HG03064 (cell line): ENCODE results near the gene RPH3AL.

Experiments
- ATAC-seq: cut with Tn5 transposase; IDR thresholded peaks from one replicate; pipeline ENCODE4 v1.9.1; 2021; ENCODE audit warnings: low read depth; ENCODE audit not compliant: unreplicated experiment

RPH3AL gene

GRCh38 chr17:269616-270514, 82.7 kb downstream of the RPH3AL start:
- no peak for ATAC-seq

DNA sequence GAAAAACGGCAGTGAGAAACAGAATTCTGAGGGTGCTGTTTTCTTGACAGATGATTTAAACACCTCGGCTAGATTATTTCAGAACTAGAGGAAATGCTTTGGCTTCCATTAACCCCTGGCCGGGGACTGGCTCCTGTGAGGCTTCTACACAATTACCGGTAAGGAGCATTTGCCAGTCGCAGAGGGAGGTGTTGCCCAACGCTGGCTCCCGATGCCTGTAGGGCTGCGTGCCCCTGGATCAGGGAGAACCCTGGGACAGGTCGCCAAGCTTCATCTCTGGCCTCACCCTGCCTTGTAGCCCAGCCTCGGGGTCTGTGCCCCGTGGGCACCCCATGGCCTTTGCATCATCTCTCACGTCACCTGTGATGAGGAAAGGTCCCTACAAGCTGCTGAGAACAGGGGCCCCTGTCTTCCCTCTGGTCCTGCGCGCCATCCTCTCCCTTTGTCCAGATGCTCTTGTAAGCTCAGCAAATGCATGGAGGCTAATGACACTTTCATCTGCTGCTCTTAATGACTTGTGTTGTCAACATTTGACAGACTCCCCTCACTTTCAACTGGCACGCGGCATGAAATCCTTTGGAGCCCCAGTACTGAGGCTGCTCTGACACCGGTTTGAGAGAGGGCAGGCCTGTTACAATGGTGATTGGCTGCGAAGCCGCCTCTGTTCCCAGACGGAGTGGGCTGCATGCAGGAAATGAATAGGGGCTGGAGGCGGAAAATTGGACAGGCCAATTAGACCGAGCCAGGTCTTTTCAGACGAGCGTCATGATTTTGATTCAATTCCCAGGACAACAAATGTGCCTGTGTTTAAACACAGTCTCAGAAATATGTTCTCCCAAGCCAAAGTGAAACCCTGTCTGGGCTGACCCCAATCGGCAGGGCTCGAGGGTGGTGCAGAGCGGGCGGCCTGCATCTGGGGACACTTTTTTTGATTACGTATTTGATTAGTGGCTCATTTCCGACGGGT, 85.6 kb downstream of the RPH3AL start:
- no peak for ATAC-seq

GRCh38 chr17:266219-266618, 86.4 kb downstream of the RPH3AL start:
- ATAC-seq: no peak

- no peak for ATAC-seq
Measured at GRCh38 chr17:265718-266117, 86.9 kb downstream of the RPH3AL start.

- ATAC-seq: no peak
Measured at GRCh38 chr17:263773-264172, 88.8 kb downstream of the RPH3AL start.

DNA sequence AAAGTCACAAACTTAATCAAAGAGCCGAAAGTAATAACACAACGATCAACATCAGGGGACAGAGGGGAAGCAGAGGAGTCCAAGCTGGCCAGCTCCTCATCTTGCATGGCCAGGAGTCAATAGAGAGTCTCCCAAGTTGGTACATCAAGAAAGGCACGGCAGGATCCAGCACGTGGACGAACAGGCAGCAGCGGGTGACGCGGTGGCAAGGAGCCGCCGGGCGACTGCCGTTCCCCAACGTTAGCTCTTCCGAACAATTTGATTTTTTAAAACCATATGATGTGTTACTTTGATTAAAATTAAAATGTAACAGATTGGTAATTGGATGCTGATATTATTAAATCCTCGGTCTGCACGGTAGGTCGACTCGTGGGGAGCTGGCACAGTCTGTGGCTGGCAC, 89.3 kb downstream of the RPH3AL start:
- no peak for ATAC-seq

DNA sequence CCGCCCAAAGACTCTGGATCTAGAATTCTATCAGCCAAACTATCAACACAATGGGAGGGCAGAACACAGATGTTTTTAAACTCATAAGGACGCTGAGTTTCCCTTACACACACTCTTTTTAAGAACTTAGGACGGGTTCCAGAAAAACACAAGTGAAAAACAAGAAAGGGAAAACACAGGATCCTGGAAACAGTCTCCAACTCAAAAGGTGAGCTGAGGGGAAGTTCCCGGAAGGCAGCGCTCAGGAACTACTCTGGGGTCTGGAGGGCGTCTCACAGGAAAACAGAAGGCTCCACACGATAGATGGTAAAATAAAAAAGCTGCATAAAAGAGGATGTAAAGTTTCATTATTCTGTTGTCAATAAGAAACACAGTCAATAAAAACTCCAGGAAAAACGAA, 91.0 kb downstream of the RPH3AL start:
- no peak for ATAC-seq

DNA sequence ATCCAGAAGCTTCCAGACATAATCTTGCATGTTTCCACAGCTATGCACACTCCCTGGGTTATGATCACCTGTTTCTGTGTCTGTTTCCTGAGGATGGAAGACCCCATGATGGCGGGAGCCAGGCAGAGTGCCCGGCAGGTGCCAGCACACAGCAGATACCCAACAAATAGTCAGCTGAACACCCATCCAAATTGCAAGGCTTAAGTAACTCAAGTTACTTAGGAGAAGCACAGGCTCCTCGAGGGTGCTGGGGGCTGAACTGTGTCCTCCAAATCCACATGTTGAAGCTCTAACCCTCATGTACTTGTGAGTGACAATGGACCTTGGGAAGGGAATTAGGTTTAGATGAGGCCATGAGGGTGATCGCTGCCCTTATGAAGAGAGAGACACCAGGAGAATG, 91.7 kb downstream of the RPH3AL start:
- no peak for ATAC-seq

GRCh38 chr17:260031-260791, 92.4 kb downstream of the RPH3AL start:
- no peak for ATAC-seq

GRCh38 chr17:259341-259976, 93.1 kb downstream of the RPH3AL start:
- no peak for ATAC-seq

GRCh38 chr17:258906-259305, 93.7 kb downstream of the RPH3AL start:
- ATAC-seq: no peak

DNA sequence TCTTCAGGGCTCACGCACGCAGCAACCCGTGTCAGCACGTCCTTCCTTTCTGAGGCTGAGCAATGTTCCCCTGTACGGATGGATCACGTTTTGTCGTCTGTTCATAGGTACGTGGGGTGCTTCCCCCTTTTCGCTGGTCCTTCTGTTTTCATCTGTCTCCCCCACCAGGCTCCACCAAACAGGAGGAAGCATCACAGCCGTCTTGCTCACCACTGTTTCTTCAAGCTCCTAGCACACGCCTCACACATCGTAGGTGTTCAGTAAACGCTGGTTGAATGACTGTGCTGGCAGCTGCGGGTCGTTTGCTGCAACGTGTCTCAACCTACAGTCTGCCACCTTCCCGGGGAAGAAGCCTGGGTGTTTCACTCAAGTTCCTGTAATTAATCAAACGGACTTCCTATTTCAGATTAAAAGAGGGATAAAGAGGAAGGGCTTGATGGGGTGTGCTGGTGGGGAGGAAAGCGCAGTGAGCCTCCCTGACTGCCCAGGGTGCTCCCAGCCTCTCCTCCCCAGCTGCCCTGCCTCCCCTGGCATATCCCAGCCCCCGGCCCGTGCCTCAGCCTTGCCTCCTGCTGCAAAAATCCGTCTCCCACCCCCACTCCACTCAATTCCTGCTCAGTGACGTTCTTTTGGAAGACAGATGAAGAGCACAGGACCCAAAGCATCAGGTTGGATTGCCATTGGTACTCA, 94.4 kb downstream of the RPH3AL start:
- ATAC-seq: no peak

DNA sequence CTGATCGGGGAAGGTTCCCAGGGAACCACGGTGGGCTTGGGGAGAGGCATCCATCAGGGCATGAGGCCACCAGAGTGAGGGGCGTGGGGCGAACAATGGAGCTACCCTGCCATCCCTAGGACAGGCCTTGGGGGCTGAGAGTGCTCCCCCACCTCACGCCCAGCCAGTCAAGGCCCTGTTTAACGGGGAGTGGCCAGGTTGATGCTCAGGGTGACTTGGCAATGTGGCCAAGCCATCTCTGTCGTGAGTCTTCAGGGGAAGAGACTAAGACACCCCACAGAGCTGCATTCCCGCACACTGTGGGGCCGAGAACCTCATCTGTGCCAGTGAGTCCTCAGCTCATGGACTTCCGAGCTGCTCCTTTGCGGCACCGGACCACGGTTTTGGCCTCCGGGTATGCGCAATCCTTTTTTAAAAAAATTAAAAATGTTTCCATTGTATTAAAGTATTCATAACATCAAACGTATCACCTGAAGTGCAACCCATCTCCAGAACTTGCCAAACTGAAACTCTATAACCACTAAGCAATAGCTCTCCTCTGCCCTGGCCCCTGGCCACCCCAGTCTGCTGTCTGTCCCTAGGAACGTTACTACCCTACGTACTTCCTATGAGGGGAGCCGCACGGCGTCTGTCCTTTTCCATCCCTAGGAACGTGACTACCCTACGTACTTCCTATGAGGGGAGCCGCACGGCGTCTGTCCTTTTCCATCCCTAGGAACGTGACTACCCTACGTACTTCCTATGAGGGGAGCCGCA, 99.3 kb downstream of the RPH3AL start:
- ATAC-seq: no peak

DNA sequence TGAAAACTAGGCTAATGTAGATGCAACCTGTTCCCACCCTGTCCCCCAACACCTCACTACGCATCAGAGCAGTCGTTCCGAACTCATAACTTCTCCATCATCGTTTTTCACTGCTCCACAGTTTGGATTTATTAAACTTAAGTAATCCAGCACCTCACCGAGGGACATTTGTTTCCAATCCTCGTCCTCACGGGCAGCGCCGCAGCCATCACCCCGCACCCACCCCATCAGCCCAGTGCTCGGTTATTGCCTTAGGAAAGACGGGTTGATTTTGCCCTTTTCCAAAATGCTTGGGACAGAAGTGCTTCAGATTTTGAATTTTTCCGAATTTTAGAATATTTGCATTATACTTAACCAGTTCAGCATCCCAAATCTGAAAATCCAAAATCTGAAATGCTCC, 100.2 kb downstream of the RPH3AL start:
- ATAC-seq: no peak

- no peak for ATAC-seq
Measured at GRCh38 chr17:251531-251930, 101.1 kb downstream of the RPH3AL start.

- no peak for ATAC-seq
Measured at GRCh38 chr17:250487-251300, 101.9 kb downstream of the RPH3AL start.

- ATAC-seq: no peak
Measured at GRCh38 chr17:249236-249993, 103.2 kb downstream of the RPH3AL start.
